Measurements from ENCODE around the gene HSPE1. TPM values are rescaled to one million over a fixed set of nuclear protein-coding genes. Genes with fewer than 3 reads are reported as not detected.

Gene HSPE1
- total RNA-seq, 1 donor from 2014 or later: 167 TPM

DNA sequence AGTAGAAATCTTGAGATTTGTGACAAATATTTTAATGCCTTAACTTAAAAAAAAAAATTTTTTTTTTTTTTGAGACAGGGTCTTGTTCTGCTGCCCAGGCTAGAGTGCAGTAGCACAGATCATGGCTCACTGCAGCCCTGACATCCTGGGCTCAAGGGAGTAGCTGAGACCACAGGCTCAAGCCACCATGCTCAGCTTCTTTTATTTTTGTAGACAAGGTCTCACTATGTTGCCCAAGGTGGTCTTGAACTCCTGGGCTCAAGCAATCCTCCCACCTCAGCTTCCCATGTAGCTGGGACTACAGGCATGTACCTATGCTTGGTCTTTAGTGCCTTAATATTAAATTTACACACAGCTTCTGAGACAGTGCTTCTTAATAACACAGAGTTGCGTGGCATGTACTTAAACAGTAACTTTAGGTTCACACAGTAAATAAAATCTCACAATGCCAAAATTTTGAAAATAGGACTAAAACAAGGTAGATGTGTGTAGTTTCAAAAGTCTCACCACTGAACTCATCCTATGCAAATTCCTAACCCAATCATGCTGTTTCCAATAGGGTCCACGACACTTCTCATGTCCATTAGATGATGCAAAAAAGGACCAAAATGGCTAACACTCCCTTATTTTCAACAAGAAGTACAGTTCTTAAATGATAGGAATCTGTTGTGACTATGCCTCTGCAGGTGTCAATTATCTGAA, 4.6 kb upstream of the HSPE1 start:
- H3K9me3 Mint-ChIP-seq: no peaks in the 10 kb centered on the region
- DNase-seq (ENCODE audit: extremely low spot score, unreplicated experiment): no peak
- H3K27ac Mint-ChIP-seq: no peak overlapping the region
- H3K4me1 Mint-ChIP-seq (ENCODE audit: unreplicated experiment): peaks cover 30% of the 10 kb centered on the region
- H3K27me3 Mint-ChIP-seq: no peaks in the 10 kb centered on the region
- peaks cover 41% of the 10 kb centered on the region for H3K36me3 Mint-ChIP-seq
- no peak for TF ChIP-seq CTCF (conservative IDR thresholded peaks at IDR 0.05)
- H3K4me3 Mint-ChIP-seq: no peak overlapping the region

DNA sequence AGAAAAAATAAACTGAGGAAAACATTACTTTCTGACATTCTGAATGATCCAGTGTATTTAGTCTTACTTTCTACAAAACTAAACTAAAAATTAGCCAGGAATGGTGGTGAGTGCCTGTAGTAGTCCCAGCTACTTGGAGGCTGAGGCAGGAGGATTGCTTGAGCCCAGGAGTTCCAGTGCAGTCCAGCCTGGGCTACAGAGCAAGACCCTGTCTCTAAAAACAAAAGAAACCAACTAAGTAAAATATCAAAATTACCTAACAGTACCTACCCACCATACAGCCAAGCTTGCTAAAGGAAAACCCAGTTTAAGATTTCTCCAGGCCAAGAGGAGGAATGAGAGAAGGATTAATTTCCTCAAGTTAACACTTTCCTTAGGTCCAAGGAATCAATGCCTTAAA, 3.5 kb upstream of the HSPE1 start:
- no peak for TF ChIP-seq CTCF (conservative IDR thresholded peaks at IDR 0.05)
- Mint-ChIP-seq H3K4me1 (ENCODE audit: unreplicated experiment) (peaks cover 33% of the 10 kb centered on the region), H3K4me3 (peak overlapping the region; percentile 98), H3K27me3 (no peaks in the 10 kb centered on the region), H3K27ac (peak overlapping the region; percentile 97), H3K36me3 (peaks cover 40% of the 10 kb centered on the region), H3K9me3 (no peaks in the 10 kb centered on the region)
- no peak for DNase-seq (ENCODE audit: extremely low spot score, unreplicated experiment)

GRCh38 chr2:197497326-197497725, 2.9 kb upstream of the HSPE1 start:
- no peaks in the 10 kb centered on the region for H3K9me3 Mint-ChIP-seq
- DNase-seq (ENCODE audit: extremely low spot score, unreplicated experiment): no peak
- H3K36me3 Mint-ChIP-seq: peaks cover 45% of the 10 kb centered on the region
- H3K27ac Mint-ChIP-seq: peak overlapping the region; percentile 97
- H3K4me3 Mint-ChIP-seq: peak overlapping the region; percentile 98
- no peak for TF ChIP-seq CTCF (conservative IDR thresholded peaks at IDR 0.05)
- H3K27me3 Mint-ChIP-seq: no peaks in the 10 kb centered on the region
- H3K4me1 Mint-ChIP-seq (ENCODE audit: unreplicated experiment): peaks cover 39% of the 10 kb centered on the region

- no peak for DNase-seq (ENCODE audit: extremely low spot score, unreplicated experiment)
- H3K9me3 Mint-ChIP-seq: no peaks in the 10 kb centered on the region
- peak overlapping the region; percentile 97 for H3K27ac Mint-ChIP-seq
- H3K4me3 Mint-ChIP-seq: peak overlapping the region; percentile 98
- no peak for TF ChIP-seq CTCF (conservative IDR thresholded peaks at IDR 0.05)
- peaks cover 43% of the 10 kb centered on the region for H3K36me3 Mint-ChIP-seq
- H3K4me1 Mint-ChIP-seq (ENCODE audit: unreplicated experiment): peaks cover 40% of the 10 kb centered on the region
- H3K27me3 Mint-ChIP-seq: no peaks in the 10 kb centered on the region
Measured at GRCh38 chr2:197498235-197498936, 1.8 kb upstream of the HSPE1 start.

- no peak for TF ChIP-seq CTCF (conservative IDR thresholded peaks at IDR 0.05)
- Mint-ChIP-seq H3K36me3 (peaks cover 42% of the 10 kb centered on the region), H3K4me1 (ENCODE audit: unreplicated experiment) (peaks cover 40% of the 10 kb centered on the region), H3K27ac (peak overlapping the region; percentile 97), H3K9me3 (no peaks in the 10 kb centered on the region), H3K27me3 (no peaks in the 10 kb centered on the region), H3K4me3 (peak overlapping the region; percentile 98)
- DNase-seq (ENCODE audit: extremely low spot score, unreplicated experiment): peak; percentile 74
Measured at GRCh38 chr2:197498937-197499593, 1.1 kb upstream of the HSPE1 start.

Data from type B pancreatic cell (in vitro differentiated cells).